Ishikawa (cell line): ENCODE measurements around the gene B4GALT6.

Experiments used
- CEBPB ChIP-seq: IDR thresholded peaks from 2 replicates; pipeline ENCODE4 v1.6.1; 2012
- CREB1 ChIP-seq: IDR thresholded peaks from 2 replicates; pipeline ENCODE4 v1.6.1; 2012; ENCODE audit warnings: low read depth
- EGR1 ChIP-seq: IDR thresholded peaks from 2 replicates; pipeline ENCODE4 v1.6.1; 2012
- EP300 ChIP-seq: IDR thresholded peaks from 2 replicates; pipeline ENCODE4 v1.6.1; 2012; ENCODE audit warnings: borderline replicate concordance
- FOXM1 ChIP-seq: IDR thresholded peaks from 2 replicates; pipeline ENCODE4 v1.6.1; 2012; ENCODE audit warnings: low read depth, borderline replicate concordance
- MAX ChIP-seq: IDR thresholded peaks from 2 replicates; pipeline ENCODE4 v1.6.1; 2012
- NFIC ChIP-seq: IDR thresholded peaks from 2 replicates; pipeline ENCODE4 v1.6.1; 2012
- RAD21 ChIP-seq: IDR thresholded peaks from 2 replicates; pipeline ENCODE4 v1.6.1; 2012; ENCODE audit warnings: low read depth
- REST ChIP-seq: IDR thresholded peaks from 2 replicates; pipeline ENCODE4 v1.6.1; 2012; ENCODE audit warnings: low read depth, mild to moderate bottlenecking
- TAF1 ChIP-seq: IDR thresholded peaks from 2 replicates; pipeline ENCODE4 v1.6.1; 2012; ENCODE audit warnings: low read depth, mild to moderate bottlenecking
- TCF12 ChIP-seq: IDR thresholded peaks from 2 replicates; pipeline ENCODE4 v1.6.1; 2012; ENCODE audit warnings: low read depth
- TEAD4 ChIP-seq: IDR thresholded peaks from 2 replicates; pipeline ENCODE4 v1.6.1; 2012
- USF1 ChIP-seq: IDR thresholded peaks from 2 replicates; pipeline ENCODE4 v1.6.1; 2012
- YY1 ChIP-seq: IDR thresholded peaks from 2 replicates; pipeline ENCODE4 v1.6.1; 2012; ENCODE audit warnings: low read depth
- ZBTB7A ChIP-seq: IDR thresholded peaks from 2 replicates; pipeline ENCODE4 v1.6.1; 2012; ENCODE audit warnings: low read depth

B4GALT6 gene

GRCh38 chr18:31697351-31698298 is 13.2 kb upstream of the B4GALT6 start:
- TF ChIP-seq CEBPB (no peak), EGR1 (no peak), TAF1 (no peak), RAD21 (no peak), MAX (no peak)

- TF ChIP-seq REST (no peak), YY1 (no peak), RAD21 (no peak), FOXM1 (no peak), ZBTB7A (no peak), EP300 (no peak), USF1 (no peak), EGR1 (no peak), MAX (no peak), TEAD4 (no peak), NFIC (no peak), TAF1 (no peak), TCF12 (no peak), CREB1 (no peak), CEBPB (no peak)
Measured at GRCh38 chr18:31695989-31696388, 11.6 kb upstream of the B4GALT6 start.

- TF ChIP-seq REST (no peak), USF1 (no peak), ZBTB7A (no peak), RAD21 (no peak), EGR1 (no peak), MAX (no peak), NFIC (no peak), TCF12 (no peak), EP300 (no peak), TAF1 (no peak), FOXM1 (no peak), YY1 (no peak), TEAD4 (no peak), CREB1 (no peak)
Measured at GRCh38 chr18:31694297-31694696, 9.9 kb upstream of the B4GALT6 start.

GRCh38 chr18:31688606-31689005 is 4.2 kb upstream of the B4GALT6 start:
- TF ChIP-seq USF1 (no peak), RAD21 (no peak), REST (no peak), NFIC (no peak), CEBPB (no peak), TAF1 (no peak), TCF12 (no peak), MAX (no peak), EP300 (no peak), CREB1 (no peak)
